ENCODE data around the gene PRODH2.

Gene PRODH2, protein sequence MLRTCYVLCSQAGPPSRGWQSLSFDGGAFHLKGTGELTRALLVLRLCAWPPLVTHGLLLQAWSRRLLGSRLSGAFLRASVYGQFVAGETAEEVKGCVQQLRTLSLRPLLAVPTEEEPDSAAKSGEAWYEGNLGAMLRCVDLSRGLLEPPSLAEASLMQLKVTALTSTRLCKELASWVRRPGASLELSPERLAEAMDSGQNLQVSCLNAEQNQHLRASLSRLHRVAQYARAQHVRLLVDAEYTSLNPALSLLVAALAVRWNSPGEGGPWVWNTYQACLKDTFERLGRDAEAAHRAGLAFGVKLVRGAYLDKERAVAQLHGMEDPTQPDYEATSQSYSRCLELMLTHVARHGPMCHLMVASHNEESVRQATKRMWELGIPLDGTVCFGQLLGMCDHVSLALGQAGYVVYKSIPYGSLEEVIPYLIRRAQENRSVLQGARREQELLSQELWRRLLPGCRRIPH

DNA sequence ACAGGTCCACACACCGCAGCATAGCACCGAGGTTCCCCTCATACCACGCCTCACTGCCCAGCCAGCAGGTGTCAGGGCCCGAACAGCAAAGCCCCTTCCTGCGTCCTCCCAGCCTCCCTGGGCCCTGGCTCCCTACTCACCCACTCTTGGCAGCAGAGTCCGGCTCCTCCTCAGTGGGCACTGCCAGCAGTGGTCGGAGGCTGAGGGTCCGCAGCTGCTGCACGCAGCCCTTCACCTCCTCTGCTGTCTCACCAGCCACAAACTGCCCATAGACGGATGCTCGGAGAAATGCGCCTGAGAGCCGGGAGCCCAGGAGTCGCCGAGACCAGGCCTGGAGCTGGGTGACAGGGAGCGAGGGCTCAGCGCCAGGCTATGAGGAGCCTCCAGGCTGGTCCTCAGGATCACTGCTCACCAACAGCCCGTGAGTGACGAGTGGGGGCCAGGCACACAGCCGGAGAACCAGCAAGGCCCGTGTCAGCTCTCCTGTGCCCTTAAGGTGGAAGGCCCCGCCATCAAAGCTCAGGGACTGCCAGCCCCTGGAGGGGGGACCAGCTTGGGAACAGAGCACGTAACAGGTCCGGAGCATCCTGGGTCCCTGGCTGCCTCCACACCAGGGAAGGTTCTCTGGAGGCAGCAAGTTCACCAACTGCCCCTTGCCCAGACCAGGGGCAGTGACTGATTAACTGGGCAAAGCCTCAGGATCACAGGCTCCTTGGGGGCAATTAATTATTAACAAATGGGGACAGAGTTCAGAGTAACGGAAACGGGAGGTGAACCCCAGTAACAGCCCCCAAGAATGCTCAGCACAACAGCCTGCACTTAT is at the start of gene PRODH2:
Gene PRODH2 (minus strand): TSS at position 626 of the 823 bp plus-strand sequence. CDS start 40 bp downstream, at position 586.
- DNase-seq = no peak

DNA sequence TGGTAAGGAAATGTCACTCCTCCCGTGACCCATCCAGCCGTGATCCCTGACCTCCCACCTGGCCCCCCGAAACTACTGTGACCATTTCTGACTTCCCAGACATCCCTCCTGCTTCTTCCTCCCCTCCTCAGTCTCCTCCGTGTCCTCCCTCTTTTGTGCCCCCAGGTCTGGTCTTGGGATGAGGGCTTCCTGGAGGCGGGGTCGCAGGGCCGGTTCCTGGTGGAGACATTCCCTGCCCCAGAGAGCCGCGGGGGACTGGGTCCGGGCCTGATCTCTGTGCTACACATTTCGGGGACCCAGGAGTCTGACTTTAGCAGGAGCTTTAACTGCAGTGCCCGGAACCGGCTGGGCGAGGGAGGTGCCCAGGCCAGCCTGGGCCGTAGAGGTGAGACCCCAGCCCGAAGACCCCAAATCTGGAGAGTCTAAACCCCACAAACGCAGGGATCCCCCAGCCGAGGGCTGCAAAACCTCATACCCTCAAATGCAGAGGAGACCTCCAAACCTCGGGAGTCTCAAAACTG is 49.1 kb upstream of the PRODH2 start:
- DNase-seq = no peak

DNA sequence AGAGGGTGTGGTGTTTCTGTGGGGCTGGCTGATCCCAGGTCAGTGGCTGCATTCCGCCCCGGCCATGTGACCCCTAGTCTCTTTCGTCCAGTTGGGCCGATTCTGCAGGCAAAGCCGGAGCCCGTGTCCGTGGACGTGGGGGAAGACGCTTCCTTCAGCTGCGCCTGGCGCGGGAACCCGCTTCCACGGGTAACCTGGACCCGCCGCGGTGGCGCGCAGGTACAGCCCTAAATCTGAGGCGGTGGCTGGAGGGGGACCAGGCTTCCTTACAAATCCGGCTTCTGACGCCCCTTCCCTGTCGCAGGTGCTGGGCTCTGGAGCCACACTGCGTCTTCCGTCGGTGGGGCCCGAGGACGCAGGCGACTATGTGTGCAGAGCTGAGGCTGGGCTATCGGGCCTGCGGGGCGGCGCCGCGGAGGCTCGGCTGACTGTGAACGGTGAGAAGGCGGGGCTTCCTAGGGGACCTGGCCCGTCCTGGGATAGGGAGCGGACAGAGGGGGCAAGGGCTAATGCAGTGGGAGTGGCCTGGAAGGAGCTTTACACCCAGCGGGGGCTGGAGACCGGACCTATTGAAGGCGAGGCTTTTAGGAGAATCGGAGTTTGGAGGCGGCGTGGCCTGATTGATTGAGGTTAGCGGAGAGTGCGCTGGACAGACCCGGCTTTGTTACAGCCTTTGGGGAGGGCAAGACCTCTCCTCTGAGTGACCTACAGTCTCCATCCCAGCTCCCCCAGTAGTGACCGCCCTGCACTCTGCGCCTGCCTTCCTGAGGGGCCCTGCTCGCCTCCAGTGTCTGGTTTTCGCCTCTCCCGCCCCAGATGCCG is 48.4 kb upstream of the PRODH2 start:
- DNase-seq = no peak

DNA sequence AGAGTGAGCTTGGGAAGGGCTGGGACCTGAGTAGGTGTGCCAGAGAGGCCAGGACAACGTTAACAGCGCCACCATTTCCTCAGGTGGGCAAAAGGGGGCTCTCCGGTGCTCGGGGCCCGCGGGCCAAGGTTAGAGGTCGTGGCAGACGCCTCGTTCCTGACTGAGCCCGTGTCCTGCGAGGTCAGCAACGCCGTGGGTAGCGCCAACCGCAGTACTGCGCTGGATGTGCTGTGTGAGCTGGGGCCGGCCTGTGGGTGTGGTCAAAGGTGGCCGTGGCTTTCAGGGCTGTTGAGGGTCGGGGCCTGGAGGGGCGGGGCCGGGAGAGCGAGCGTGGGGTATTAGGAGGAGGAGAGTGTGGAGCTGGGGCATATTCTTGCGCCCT is 47.8 kb upstream of the PRODH2 start:
- DNase-seq = no peak

DNA sequence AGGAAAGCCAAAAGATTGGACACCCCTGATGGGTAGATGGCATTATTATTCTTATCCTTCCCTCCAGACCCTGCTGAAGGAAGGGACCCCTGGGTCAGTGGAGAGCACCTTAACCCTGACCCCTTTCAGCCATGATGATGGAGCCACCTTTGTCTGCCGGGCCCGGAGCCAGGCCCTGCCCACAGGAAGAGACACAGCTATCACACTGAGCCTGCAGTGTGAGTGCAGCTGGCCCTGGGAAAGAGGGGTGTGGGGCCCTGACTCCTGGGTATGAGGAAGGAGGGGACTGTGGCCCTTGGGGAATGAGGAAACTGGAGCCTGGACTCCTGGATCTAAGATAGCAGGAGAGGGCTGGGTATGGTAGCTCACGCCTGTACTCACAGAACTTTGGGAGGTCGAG is 46.8 kb upstream of the PRODH2 start:
- no peak for DNase-seq

DNA sequence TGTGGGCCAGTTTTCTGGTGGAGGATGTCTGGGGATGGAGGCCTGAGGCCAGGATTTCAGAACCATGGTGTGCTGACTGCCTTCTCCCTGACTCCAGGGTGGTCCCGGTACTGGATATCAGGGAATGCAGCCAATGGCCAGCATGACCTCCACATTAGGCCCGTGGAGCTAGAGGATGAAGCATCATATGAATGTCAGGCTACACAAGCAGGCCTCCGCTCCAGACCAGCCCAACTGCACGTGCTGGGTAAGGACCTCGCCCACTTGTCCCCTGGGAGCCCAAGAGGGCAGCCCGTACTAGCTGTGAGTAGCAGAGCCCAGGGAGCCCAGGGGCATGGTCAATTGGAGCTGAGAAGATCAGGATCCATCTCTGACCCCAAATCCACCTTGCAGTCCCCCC is 45.7 kb upstream of the PRODH2 start:
- DNase-seq = no peak

DNA sequence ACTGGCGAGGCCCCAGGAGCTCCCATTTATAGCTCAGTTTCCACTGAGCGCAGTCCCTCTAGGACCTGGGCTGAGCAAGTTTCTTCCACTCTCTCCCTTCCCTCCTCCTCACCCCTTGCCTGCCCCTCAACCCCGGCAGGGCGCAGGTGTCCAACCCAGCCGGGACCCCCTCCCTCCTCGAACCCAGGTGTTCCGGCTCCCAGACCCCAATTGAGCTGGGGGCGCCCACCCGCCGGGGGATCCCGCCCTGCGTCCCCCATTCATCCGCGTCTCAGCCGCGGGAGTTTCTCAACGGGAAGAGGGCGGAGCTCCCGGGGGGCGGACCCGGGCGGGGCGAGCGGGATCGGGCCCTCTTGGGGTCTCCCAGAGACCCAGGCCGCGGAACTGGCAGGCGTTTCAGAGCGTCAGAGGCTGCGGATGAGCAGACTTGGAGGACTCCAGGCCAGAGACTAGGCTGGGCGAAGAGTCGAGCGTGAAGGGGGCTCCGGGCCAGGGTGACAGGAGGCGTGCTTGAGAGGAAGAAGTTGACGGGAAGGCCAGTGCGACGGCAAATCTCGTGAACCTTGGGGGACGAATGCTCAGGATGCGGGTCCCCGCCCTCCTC is 44.0 kb upstream of the PRODH2 start, which contains the start of gene KIRREL2:
Gene KIRREL2 (plus strand): TSS at position 366 of the 604 bp plus-strand sequence. CDS start 209 bp downstream, at position 575.
- DNase-seq = peak; percentile 20

DNA sequence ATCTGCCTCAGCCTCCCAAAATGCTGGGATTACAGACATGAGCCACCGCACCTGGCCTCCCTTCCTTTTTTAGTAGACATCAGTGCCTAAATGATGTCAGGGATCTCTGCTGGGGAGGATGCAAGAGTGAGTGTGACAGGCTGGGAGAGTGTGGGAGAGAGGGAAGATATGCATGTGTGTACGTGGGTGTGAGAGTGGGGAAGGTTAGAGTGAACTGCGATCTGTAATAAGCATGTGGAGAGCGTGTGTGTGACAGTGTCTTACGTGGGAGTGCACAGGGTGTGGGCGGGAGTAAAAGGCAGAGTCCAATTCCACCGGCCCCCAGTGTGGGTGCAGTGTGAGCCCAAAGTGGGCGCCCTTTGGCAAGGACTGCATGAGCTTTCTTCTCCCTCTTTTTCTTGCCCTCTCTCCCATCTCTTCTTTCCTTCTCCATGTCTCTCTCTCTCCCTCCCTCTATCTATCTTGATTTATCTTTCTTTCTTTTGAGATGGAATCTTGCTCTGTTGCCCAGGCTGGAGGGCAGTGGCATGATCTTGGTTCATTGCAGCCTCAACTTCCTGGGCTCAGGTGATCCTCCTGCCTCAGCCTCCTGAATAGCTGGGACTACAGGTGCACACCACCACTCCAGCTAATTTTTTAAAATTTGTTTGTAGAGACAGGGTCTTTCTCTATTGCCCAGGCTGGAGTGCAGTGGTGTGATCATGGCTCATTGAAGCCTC is 40.6 kb upstream of the PRODH2 start:
- DNase-seq = no peak

DNA sequence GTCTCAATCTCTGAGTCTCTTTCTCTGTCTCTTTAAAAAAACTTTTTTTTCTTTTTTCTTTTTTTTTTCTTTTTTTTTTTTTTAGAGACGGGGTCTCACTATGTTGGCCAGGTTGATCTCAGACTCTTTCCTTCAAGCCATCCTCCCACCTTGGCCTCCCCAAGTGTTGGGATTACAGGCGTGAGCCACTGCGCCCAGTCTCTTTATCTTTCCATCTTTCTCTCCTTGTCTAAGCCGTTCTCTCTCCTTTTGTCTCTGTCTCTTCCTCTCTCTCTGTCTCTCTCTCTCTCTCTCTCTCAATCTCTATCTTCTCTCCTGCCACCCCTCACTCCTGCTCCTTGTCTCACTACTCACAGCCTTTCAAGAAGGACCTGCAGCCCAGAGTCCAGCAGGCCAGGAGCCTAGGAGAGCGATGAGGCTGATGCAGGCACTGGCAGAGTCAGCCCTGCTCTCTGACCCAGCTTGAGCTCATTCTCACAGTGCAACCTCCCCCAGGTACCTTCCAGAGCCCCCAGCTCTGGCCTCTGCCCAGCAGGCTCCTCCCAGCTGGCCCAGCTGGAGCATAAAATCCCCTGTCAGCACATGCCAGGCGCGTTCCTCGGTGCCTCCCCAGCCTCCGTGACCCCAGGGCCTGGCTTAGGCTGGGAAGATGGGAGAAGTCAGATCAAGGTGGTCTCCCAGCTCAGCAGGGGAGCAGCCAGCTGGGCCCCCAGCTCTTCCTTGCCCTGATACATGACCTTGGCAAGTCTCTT is 39.6 kb upstream of the PRODH2 start, which contains the start of gene NPHS1:
Gene NPHS1 (minus strand): TSS at position 476 of the 752 bp plus-strand sequence. CDS start 667 bp downstream, outside the sequence.
- DNase-seq = no peak

DNA sequence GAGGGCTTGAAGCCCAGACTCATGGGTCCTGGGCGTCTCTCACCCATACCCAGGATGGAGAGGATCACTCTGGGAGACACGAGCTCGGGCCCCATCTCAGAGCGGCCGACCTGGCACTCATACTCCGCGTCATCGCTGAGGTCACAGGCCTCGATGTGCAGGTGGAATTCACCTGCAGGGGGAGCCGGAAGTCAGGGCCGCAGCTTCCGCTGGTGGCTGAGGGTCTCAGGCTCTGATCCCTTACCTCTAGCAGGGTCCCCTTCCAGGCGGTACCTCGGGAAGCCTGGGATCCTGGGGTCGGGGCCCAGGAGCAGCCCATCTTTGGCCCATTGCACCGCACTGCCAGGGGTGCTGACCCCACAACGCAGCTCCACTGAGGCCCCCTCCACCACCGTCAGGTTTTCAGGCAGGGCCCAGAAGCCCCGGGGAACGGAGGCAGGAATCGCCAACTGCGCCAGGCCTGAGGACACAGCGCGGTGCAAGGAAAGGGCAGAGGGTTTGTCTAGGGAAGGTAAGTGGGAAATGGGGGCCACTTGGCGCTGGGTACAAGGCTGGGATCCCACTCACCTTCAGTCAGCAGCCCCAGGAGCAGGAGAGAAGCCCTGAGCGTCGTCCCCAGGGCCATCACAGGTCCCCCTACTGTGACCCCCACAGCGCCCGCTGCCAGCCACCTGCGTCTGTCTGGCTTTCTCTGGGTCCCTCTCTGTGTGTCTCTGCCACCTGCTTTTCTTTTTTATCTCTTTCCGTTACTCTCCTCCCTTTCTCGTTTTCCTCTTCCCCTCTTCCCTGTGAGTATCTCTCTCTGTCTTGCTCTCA is 38.8 kb upstream of the PRODH2 start:
- DNase-seq = peak; percentile 20

DNA sequence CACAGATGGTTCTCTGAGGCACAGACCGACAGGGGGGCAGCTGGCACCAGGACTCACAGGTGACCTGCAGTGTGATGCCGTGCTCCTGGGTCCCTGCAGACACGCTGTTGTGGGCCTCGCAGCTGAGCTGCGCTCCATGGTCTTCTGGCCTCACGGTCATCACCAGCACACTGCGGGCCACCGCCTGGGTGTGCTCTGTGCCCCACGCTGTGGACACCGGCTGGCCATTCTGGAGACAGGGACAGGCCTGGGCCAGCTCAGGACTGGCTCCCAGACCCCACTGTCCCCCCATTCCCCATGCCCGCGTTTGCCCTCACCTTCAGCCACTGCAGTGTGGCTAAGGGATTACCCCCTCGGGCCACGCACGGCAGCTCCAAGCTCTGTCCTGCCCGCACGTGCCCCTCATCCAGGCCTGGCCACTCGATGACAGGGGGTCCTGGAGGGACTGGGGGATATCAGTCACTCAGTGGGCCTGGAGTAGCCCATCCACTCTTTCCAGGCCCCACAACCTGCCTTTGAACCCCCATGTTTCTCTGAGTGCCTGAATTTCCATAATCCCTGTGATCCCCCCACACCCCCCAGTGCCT is 36.4 kb upstream of the PRODH2 start:
- no peak for DNase-seq

DNA sequence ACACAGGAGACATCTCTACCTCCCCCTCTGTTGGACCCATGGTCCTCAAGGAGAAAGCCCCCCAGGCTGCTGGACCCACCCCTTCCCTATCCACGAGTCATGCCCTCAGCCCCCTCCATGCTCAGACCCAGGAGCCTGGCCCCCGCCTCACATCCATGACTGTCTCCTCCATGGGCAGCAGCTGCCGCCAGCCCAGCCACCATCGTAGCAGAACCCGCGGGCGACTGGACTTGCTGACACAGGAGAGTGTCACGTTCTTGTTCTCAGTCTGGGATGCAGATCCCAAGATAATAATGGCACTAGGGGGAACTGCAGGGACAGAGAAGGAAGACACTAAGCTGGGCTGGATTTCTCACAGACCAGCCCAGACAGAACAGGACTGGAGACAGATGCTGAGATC is 35.8 kb upstream of the PRODH2 start:
- no peak for DNase-seq

DNA sequence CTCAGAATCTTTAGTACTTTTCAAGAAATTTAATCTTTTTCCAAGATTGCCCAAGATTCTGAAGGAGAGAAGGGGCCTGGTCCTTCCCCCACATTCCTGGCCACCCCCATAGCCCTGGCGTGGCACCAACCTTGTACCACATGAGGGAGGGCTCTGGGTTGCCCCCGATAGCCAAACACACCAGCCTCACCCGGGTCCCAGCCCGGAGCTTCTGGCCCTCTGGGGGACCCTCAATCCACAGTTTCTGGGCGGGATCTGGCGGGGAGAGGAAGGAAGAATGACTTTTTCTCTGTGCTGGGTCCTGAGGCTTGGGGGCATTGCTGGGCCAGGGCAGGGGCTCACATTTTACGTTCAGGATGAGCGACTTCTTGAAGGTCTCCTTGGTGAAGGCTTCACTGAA is 35.3 kb upstream of the PRODH2 start:
- no peak for DNase-seq

DNA sequence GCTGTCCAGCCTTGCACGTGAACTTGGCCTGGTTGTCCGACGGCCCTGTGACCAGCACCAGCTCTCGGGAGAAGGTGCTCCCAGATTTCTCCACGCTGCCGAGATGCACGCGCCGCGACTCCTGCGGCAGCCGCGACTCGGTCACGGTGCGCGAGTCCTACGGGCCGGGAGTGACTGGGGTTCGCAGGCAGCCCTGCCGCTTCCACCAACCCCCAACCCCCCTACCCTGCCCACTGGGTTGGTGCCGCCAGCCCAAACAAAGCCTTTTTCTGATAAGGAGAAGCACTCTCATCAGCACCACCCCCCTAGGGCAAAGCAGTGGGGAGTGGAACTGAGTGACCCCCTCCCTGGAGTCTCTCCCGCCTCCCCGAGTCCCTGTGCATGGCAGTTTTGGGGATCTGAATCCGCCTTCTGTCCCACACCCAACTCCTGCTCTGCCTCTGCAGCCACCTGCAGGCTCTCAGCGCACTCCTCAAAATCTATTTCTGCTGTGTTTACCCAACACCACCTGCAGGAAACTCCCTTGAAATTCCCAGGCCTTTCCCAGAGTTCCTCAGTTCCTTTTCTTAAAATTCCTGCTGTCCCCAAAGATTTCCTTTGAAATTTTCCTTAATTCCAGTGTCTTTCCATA is 33.5 kb upstream of the PRODH2 start:
- no peak for DNase-seq

DNA sequence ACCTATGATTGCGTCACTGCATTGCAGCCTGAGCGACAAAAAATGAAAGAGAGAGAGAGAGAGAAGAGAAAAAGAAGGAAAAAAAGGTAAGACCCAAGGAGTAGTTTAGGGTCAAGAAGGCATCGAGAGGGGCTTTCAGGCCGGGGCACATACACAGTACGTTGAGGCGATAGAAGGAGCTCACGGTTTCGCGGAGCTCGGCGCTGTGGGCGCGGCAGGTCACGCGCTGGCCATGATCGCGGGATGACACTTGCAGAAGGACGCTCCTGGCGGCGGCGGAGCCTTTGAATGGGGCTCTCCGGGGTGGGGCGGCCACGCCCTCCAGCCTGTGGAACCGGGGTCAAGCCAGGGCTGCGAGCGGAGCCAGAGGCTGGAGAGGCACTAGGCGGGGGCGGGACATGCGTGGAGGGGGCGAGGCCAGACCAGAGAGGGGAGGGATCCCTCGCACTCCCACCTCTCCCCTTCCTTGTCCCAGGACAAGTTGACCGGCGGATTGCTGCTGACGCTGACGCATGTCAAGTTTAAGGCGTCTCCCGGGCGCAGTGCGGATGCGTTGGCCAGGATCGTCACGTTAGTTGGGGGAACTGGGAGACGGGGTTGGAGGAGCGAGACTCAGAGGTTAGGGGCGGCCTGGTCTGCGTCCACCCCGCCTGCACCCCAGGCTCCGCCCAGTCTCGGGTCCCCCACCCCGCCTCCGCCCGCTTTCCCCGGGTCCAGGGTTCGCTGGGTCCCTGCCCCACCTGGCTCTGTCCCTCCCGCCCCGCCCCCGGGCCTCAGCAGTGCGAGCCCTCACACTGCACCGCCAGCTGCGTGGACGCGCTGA is 32.8 kb upstream of the PRODH2 start:
- no peak for DNase-seq

DNA sequence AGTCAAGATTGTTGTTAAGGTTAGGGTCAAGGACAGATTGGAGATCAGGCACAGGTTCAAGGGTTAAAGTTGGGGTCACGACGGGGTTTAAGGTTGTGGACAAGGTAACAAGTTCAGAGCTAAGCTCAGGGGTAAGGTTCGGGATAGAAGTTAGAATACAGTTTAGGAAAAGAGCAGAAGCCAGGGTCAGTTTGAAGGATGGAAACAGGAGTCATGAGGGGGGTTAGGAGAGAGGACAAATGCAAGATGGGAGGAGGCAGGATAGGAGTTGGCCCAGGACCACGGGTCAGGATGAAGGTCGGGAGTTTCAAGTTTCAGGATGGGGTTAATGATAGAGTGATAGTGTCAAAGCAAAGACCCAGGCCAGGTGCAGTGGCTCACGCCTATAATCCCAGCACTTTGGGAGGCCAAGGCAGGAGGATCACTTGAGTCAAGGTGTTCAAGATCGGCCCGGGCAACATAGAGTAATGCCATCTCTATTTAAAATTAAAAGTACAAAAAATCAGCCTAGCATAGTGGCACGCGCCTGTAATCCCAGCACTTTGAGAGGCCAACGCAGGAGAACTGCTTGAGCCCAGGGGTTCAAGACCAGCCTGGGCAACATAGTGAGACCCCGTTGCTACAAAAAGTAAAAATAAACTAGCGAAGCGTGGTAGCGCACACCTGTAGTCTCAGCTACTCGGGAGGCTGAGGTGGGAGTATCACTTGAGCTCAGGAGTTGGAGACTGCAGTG is 32.0 kb upstream of the PRODH2 start:
- DNase-seq = no peak

Data from CD4-positive, alpha-beta T cell treated with Interleukin-12 subunit alpha and Interleukin-12 subunit beta, for 1 hour (primary cell).